HT1080 (cell line): ENCODE data around the gene LCN2. TPM values are rescaled to one million over a fixed set of nuclear protein-coding genes. Genes with fewer than 3 reads are reported as not detected.

Experiments used
- DNase-seq: peaks from one replicate; pipeline ENCODE4 v3.0.0-alpha.2; 2015; ENCODE audit warnings: low read depth
- total RNA-seq: library from RNA; depleted of rRNA; stranded (reverse); fragments of >200 nt; shearing (Covaris generic); gene quantifications from 2 replicates; pipeline ENCODE4 v1.2.3, GENCODE V29; 2014

Gene LCN2
- total RNA-seq, 1 experiment from 2014 or later = not detected

DNA sequence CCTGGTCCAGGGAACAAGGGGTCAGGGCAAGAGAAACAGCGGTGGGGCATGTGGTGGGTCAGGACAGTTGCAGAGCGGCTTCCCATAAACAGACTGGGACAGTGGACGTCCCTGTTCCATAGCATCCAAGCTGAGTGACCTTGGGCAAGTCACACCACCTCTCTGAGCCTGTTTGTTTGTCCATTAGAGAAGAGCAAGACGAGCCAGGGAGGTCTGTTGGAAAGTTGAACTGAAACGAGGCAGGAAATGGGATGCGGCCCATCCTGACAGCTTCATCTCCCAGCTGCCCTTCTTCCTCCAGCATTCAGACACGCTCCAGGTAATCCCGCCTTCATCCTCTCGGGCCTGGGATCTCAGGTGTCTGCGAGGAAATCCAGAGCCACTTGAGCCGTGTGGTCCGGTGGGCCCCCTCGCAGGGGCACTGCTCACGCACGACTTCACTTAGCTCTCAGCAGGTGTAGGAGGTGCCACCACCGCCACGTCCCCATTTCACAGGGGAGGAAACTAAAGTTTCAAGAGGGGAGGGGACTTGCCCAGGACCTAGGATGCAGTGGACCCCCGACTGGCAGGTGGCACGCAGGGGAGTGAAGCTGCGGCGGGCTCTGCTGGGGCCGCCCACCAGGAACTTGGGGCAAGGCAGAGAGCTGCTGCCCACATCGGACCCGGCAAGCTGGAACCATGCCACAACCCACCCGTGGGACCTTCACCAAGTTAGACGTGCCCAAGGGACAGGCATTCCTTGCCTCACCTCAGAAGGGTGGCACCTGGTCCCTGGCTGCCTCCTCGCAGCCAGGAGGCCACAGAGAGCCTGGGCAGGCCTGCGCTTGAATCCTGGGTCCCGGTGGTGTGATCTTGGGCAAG, 34.7 kb upstream of the LCN2 start:
- DNase-seq = no peak

GRCh38 chr9:128115187-128116103, 33.8 kb upstream of the LCN2 start:
- no peak for DNase-seq

DNA sequence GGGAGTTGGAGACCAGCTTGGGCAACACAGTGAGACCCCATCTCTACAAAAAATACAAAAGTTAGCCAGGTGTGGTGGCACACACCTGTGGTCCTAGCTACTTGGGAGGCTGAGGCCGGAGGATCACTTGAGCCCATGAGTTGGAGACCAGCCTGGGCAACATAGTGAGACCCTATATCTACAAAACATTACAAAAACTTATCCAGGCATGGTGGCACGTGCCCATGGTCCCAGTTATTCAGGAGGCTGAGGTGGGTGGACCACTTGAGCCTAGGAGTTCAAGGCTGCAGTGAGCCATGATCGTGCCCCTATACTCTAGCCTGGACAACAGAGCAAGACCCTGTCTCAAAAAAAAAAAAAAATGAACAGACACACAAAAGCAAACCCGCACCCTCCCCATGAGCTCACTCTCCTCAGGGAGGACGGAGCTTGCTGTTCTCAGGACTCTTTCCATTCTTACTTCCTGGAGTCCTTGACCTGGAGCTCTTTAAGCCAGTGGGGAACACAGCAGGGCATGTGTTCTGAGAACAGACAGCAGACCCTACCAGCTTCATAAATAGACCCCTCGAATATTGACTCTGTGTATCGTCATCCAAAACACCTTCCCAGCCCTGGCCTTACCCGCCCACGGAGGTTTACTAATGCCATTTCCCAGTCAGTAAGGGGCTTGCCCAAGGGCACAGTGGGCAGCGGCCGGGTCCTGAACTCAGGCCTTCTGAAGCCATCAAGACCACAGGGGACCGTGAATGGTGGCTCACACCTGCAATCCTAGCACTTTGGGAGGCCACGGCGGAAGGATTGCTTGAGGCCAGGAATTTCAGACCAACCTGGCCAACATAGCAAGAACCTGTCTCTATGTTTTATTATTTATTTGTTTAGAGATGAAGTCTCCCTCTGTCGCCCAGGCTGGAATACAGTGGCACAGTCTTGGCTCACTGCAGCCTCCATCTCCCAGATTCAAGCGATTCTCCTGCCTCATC, 32.9 kb upstream of the LCN2 start:
- DNase-seq = no peak

GRCh38 chr9:128117613-128118471, 31.4 kb upstream of the LCN2 start:
- DNase-seq = peak; percentile 85

DNA sequence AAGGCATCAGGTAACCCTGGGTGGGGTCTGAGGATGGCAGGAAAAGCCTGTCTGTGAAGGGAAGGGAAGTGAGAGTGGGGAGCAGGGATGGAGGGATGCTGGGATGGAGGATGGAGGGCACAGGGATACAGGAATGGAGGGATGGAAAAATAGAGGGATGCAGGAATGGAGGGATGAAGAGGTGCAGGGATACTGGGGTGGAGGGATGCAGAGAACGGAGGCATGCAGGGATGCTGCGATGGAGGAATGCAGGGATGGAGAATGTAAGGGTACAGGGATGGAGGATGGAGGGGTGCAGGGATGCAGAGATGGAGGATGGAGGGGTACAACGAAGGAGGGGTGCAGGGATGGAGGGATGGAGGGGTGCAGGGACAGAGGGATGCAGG, 30.8 kb upstream of the LCN2 start:
- no peak for DNase-seq

- DNase-seq = no peak
Measured at GRCh38 chr9:128118971-128119665, 30.1 kb upstream of the LCN2 start.

DNA sequence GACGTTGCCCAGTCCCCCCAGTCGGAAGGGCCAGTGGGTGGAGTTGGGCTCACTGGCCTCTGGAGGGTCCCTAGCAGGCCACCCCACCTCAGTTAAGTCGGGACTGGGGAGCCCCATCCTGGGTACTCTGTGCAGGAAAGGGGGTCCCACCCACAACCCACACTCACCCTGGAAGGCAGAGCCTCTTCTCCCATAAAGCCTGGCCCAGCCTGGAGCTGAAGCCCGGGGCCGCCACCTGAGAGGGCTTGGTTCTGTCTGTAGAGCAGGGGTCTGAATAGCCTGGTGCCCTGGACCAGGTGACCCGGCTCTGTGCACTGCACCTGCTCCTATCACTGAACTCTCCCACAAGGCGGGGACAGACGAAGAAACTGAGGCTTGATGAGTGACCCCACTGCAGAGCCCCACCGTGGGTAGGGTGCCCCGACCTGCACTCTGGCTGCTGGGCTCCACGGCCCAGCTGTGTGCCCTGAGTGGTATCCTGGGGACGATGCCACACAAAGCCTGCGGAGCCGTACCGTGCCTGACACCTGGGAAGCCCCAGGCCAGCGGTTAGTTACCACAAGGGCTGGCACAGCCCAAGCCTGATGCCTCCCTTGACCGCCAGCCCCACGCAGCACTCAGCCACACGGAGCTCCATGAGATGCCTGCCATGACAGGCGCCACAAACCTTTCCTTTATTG, 29.1 kb upstream of the LCN2 start:
- no peak for DNase-seq

DNA sequence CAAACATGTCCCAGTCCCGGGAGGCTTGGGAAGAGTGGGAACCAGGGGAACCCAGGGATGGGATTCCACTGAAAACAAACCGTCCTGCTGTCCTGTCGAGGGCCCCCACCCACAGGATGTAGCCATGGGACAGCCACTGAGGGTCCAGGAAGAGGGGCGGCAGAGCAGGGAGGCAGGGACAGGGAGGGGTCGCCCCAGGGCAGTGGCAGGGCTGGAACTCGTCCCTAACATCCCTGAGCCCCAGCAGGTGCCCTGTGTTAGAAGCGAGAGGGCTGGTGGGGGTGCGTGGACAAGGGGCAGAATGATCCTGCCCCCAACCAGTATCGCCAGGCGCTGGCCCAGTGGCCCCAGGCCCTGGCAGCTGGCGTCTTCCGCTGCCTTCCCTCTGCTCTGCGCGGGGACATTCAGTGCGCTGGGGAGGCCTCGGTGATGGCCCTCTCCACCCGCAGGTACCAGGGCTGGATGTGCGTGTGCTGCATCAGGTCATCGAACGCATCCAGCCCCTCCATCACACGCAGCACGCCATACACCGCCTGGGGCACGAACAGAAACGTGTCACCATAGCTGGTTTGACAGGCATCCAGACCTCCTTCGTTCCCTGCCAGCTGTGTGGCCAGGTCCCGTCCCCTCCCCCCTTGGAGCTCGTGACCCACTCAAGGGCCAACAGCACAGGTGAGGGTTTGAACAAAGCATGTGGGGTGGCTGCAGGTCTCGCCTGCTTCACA, 28.4 kb upstream of the LCN2 start:
- no peak for DNase-seq

DNA sequence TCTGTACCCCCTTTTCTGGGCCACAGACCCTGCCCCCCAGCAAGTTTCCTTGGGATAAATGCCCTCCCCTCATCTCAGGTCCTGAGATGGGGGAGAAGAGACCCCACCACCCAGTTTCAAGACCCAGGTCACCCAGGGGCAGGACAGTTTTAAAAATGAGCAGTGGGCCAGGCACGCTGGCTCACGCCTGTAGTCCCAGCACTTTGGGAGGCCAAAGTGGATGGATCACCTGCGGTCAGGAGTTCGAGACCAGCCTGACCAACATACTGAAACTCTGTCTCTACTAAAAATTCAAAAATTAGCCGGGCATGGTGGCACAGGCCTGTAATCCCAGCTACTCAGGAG, 27.8 kb upstream of the LCN2 start:
- no peak for DNase-seq

GRCh38 chr9:128121924-128122808, 27.1 kb upstream of the LCN2 start:
- no peak for DNase-seq

DNA sequence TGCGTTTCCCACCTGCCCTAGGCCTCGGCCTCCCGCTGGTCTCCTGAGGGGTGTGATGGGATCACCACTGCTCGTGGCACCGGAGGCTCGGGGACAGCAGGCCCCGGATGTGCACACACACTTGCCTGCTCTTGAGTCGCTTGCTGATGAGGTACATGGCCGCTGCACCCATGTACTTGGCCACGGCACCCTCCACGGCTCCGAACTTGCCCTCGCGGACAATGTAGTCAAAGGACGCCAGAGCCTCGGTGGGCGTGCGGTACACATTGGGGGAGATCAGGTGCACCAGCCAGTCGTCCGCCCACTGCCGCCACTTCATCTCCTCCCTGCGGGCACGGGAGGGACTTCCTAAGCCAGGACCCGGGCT, 26.5 kb upstream of the LCN2 start:
- DNase-seq = no peak

DNA sequence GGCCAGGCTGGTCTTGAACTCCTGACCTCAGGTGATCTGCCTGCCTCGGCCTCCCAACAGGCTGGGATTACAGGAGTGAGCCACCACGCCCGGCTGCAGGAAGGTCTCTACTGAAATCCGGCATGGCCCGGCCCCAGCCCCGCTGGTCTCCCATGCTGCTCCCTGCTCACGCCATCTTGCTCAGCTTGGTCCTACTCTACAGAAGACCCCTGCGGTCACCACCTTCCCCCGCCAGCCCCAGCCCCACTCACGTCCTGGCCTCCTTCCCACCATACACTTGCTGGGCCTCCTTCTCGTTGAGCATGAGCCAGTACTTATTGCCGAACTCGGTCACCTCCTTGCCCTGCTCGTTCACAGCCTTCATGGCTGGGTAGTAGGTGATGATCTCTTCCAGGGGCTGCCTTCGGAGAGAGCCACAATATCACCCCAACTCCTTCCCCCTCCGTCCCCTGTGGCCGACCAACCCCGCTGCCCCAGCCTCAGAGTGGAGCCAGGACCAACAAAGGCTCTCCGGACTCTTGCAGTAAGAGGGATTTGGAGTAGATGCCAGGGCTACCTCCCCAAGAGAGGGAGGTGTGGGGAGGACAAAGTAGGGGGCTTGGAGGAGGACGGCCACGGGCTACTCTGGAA, 25.7 kb upstream of the LCN2 start:
- no peak for DNase-seq

DNA sequence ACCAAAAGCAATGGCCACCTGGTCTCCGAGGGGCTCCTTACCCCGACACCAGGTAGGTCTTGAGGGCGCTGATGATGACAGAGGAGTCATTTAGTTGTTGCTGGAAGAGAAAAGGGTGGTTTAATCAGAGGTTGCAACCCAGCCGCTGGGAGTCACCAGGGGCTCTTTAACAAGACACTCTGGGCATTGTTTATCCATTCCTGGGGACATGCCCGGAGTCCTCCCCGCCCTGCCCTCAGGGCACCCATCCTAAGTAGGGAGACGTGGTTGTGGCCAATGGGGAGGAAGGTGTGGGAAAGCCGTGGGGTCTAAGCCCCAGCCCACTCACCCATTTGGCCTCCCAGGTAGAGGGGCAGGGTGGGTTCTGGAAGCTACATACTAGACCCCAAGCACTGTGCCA, 24.8 kb upstream of the LCN2 start:
- no peak for DNase-seq

- DNase-seq = peak; percentile 55
Measured at GRCh38 chr9:128124873-128125579, 24.2 kb upstream of the LCN2 start.

DNA sequence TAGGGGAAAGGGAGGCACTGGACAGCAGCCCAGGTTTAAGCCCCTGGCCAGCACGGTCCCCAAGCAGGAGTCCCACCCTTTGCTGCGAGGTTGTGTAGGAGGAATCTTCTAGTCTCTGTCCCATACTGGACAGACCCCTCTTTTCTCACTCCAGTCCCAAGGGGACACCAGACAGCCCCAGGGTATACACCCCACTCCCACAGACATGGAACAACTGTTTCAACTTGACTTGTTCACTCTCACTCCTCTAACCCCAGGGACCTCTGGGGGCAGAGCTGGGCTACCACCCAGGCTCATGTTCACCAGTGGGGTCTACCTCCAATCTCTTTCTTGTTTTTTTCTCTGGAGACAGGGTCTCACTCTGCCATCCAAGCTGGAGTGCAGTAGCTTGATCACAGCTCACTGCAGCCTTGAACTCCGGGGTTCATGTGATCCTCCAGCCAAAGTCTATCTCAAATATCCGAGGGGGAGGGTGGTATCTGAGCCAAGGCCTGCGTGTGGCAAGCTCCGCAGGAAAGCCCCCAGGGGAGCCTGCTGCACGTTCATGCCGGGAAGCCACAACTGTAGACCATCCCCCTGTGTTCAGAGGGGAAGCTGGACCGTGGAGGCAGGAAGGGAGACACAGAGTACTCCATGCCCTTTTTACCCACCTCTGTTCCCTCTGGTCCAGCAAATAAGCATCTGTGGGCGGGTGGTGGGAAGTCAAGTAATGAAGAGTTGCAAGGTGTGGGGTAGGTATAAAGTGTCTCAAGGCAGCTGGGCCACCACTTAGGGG, 23.5 kb upstream of the LCN2 start:
- no peak for DNase-seq
